Stimulated activated naive CD8-positive, alpha-beta T cell treated with anti-CD3 and anti-CD28 coated beads, Interleukin-15, amount 100 ng/mL, for 72 hours (primary cell): ENCODE results near the gene SURF2.
A peak's percentile ranks its signal among the peaks of the same experiment; 100 is the strongest.
"Not testable (repeated sequence)": the region's sequence is repeated elsewhere in the genome, so short reads cannot be mapped to it uniquely, and the experiment has no call there.

ENCODE experiments used
- ATAC-seq: fragments of 150-1000 bp; cut with Tn5 transposase; 2 replicates; pipeline ENCODE4 v1.10.0; 2021; ENCODE audit warnings: mild to moderate bottlenecking, moderate library complexity
- DNase-seq, 2 donors: peaks; one replicate each; pipeline ENCODE4 v3.0.0; 2021 to 2022
- H3K27ac Mint-ChIP-seq, 2 donors: one replicate each; pipeline ENCODE4 v1.8.0; 2022; ENCODE audit warnings: mild to moderate bottlenecking in 2 of 2, mixed read lengths in 2 of 2, moderate library complexity in 2 of 2
- H3K27me3 Mint-ChIP-seq: one replicate; pipeline ENCODE4 v1.8.0; 2022; ENCODE audit warnings: mixed read lengths
- H3K4me1 Mint-ChIP-seq: one replicate; pipeline ENCODE4 v1.8.0; 2022; ENCODE audit warnings: mild to moderate bottlenecking, mixed read lengths
- H3K4me3 Mint-ChIP-seq, 2 donors: one replicate each; pipeline ENCODE4 v1.8.0; 2022; ENCODE audit warnings: mild to moderate bottlenecking in 2 of 2, mixed read lengths in 2 of 2, moderate library complexity in 1 of 2
- H3K9me3 Mint-ChIP-seq, 2 donors: one replicate each; pipeline ENCODE4 v1.8.0; 2022; ENCODE audit warnings: mixed read lengths in 2 of 2

Gene SURF2

DNA sequence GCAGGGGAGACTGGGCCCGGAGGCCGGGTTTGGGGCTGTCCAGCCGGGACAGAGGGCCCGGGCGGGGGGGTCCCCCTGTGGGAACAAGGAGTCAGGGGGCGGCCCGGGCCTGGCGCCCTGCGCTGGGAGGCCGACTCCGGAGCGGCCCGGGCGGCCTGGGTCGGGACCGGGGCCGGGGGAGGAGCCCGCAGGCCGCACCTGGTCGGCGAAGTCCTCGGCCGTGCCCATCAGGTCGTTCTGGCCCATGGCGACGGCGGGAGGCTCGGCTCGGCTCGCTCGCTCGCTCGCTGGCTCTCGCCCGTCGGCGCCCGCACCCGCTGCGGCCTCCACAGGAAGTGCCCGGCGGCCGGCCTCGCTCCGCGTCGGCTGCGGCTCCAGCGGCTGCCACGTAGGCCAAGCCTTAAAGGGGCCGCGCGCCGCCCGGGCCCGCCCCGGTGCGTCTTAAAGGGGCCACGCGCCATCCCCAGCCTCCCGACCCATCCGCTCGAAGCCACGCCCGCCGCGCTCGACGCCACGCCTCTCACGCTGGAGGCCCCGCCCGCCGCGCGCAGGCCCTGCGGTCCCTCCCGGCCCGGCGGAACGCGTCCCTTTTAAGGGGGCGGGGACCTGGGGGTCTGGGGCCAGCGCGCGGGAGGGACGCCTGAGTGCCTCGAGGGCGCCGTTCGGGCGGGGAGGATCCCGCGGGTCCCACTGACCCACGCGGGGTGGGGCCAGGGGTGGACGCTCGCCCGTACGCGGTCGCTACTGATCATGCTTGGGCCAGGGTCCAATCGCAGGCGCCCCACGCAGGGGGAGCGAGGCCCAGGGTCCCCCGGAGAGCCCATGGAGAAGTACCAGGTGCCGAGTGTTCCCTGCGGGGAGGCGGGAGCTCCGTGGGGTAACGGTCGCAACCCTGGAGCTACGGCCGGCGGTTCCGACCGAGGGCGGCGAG lies 19.6 kb downstream of the SURF2 start, which contains the start of the genes STKLD1 and SURF4:
TSS of gene STKLD1 (plus strand) at position 643 of the 931 bp plus-strand sequence. CDS start at position 751, 108 bp downstream.
TSS of gene SURF4 (minus strand) at position 337 of the 931 bp plus-strand sequence. CDS start at position 246, 91 bp downstream.
- ATAC-seq (peak; percentile 75), DNase-seq (peak; percentile 96 to 98)
- Mint-ChIP-seq H3K4me1 (peaks cover 47% of the 10 kb centered on the region), H3K27ac (peak within 1 kb of the TSS; percentile 96 to 99), H3K27me3 (no peaks in the 10 kb centered on the region), H3K9me3 (no peaks in the 10 kb centered on the region), H3K4me3 (peak within 1 kb of the TSS; percentile 97 to 99)

DNA sequence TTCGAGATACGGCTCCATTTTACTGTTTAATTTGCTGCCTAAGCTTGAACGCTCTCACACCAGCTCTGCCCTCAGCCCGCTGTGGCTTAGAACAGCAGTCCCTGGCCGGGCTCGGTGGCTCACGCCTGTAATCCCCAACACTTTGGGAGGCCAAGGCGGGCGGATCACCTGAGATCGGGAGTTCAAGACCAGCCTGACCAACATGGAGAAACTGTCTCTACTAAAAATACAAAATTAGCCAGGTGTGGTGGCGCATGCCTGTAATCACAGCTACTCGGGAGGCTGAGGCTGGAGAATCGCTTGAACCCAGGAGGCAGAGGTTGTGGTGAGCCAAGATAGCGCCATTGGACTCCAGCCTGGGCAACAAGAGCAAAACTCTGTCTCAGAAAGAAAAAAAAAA lies 20.9 kb downstream of the SURF2 start:
- not testable (repeated sequence) for H3K9me3 Mint-ChIP-seq, DNase-seq, ATAC-seq, H3K27me3 Mint-ChIP-seq, H3K27ac Mint-ChIP-seq
- peaks cover 34% of the 10 kb centered on the region for H3K4me1 Mint-ChIP-seq
- H3K4me3 Mint-ChIP-seq, result peak overlapping the region; percentile 39 to 64

DNA sequence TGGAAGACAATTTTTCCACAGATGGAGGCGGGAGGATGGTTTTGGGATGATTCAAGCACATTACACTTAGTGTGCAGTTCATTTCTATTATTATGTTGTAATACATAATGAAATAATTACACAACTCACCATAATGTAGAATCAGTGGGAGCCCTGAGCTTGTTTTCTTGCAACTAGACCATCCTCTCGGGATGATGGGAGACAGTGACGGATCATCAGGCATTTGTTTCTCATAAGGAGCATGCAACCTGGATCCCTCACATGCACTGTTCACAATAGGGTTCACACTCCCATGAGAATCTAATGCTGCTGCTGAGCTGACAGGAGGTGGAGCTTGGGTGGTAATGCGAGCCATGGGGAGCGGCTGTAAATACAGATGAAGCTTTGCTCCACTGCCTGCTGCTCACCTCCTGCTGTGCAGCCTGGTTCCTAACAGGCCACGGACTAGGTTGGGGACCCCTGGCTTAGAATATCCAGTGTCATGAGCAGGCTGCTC lies 21.4 kb downstream of the SURF2 start:
- ATAC-seq (no peak), DNase-seq (no peak)
- no peaks in the 10 kb centered on the region for H3K9me3 Mint-ChIP-seq
- no peaks in the 10 kb centered on the region for H3K27me3 Mint-ChIP-seq
- H3K4me3 Mint-ChIP-seq, result no peak overlapping the region
- peaks cover 29% of the 10 kb centered on the region for H3K4me1 Mint-ChIP-seq
- H3K27ac Mint-ChIP-seq, result no peak overlapping the region

DNA sequence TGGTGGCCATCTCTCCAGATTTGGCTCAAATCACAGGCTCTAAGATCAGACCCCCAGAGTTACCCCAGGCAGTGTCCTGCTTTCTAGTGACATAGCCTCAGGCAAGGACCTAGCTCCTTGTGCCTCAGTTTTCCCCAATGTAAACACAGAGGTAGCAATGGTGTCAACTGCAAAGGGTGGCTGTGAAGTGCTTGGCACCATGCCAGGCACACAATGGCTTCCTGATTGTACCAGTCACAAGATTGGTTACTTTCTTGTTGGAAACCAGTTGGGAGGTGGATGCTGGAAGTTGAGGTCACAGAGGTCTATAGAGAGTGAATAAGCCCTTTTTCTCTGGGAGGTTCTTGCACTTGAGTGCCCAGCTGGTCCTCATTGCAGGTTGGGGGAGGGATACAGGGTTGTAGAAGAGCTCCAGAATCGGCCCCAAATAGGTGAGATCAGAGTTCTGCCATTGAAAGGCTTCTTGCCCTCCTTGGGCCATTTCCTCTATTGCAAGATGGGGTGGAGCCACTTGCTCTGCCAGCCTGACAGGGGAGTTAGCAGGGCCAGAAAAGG lies 22.1 kb downstream of the SURF2 start:
- Mint-ChIP-seq H3K4me3 (no peak overlapping the region), H3K4me1 (peaks cover 22% of the 10 kb centered on the region), H3K9me3 (no peaks in the 10 kb centered on the region), H3K27ac (no peak overlapping the region), H3K27me3 (no peaks in the 10 kb centered on the region)
- ATAC-seq (no peak), DNase-seq (no peak)

DNA sequence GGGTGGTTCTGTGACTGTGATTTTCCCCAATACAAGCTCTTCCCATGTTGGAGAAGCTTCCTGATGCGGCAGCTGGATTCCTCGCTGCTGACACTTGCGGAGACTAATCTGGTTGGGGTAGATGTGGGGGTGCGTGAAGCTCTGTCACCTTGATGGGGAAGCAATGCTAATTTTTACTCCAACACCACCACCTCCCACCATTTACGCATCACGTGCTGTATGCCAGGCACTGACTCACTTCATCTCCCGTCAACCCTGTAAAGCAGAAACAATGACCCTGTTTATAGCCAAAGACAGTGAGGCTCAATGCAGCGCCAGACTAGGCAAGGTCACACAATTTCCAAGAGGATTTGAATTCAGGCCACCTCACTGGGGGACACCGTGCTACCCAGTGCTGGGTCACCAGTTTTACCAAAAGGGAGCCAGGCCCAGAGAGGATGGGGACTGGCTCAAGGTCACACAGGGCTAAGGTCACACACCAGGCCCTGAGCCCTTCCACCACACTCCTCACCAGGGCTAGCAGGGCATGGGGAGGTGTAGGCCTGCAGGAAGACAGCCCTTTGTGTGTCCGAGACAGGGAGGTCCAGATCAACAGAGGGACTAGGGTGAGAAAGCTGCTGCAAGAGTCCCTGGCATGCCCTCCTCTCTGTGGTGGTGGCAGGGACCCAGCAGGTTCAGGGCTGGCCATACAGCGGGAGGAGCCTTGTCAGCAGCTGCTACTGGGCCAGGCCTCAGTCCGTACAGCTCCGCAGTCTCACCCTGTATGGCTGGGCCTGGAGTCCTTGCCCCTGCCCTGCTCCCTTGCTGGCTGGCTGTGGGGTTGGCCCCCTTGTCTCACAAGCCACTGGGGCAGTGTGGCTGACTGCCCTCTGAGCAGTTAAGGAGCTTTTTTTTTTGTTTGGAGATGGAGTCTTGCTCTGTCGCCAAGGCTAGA lies 23.1 kb downstream of the SURF2 start:
- Mint-ChIP-seq H3K4me1 (peaks cover 13% of the 10 kb centered on the region), H3K27ac (no peak overlapping the region), H3K9me3 (no peaks in the 10 kb centered on the region), H3K27me3 (no peaks in the 10 kb centered on the region), H3K4me3 (no peak overlapping the region)
- ATAC-seq, result no peak
- DNase-seq, result no peak

DNA sequence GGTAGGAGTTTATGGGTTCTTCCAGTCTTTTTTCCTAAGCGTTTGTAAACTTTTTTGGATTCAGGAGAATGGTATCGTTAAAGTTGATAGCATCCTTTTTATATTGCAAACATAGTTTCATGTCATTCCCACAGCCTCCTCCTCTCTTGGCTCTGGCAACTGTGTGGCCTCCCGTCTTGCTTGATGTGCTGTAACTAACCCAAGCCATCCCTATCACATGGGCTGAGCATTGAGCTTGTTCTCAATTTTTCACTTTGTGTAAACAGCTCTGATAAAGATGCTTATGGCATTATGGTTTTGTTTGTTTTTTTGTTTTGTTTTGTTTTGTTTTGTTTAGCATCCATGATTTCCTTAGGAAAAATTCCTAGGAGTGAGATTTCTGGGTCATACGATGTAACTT lies 24.4 kb downstream of the SURF2 start:
- Mint-ChIP-seq H3K4me3 (no peak overlapping the region), H3K27me3 (no peaks in the 10 kb centered on the region), H3K27ac (no peak overlapping the region), H3K9me3 (no peaks in the 10 kb centered on the region), H3K4me1 (peaks cover 13% of the 10 kb centered on the region)
- ATAC-seq, result no peak
- no peak for DNase-seq

DNA sequence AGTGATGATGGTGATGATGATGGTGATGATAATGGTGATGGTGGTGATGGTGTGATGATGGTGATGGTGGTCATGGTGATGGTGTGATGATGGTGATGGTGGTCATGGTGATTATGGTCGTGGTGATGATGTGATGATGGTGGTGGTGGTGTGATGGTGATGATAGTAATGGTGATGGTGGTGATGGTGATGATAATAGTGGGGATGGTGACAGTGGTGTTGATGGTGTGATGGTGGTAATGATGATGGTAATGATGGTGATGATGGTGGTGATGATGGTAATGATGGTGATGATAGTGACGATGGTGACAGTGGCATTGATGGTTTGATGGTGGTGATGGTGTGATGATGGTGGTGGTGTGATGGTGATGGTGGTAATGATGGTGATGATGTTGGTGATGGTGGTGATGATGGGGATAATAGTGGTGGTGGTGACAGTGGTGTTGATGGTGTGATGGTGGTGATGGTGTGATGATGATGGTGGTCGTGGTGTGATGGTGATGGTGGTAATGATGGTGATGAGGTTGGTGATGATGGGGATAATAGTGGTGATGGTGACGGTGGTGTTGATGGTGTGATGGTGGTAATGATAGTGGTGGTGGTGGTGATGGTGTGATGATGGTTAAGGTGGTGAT lies 26.3 kb downstream of the SURF2 start:
- H3K4me3 Mint-ChIP-seq, result no peak overlapping the region
- DNase-seq (no peak), ATAC-seq (no peak)
- H3K27ac Mint-ChIP-seq, result no peak overlapping the region
- no peaks in the 10 kb centered on the region for H3K27me3 Mint-ChIP-seq
- peaks cover 4% of the 10 kb centered on the region for H3K4me1 Mint-ChIP-seq
- no peaks in the 10 kb centered on the region for H3K9me3 Mint-ChIP-seq

DNA sequence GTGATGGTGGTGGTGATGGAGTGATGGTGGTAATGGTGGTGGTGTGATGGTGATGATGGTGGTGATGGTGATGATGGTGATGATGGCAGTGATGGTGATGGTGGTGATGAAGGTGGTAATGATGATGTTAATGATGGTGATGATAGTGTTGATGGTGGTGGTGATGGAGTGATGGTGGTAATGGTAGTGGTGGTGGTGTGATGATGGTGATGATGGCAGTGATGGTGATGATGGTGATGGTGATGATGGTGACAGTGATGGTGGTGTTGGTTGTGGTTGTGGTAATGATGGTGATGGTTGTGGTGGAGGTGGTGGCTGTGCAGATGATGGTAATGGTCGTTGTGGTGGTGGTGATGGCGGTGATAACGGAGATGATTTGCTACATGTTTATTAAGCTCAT lies 27.1 kb downstream of the SURF2 start:
- H3K4me3 Mint-ChIP-seq, result no peak overlapping the region
- no peak overlapping the region for H3K27ac Mint-ChIP-seq
- DNase-seq (no peak), ATAC-seq (no peak)
- H3K4me1 Mint-ChIP-seq, result peaks cover 2% of the 10 kb centered on the region
- H3K27me3 Mint-ChIP-seq, result no peaks in the 10 kb centered on the region
- H3K9me3 Mint-ChIP-seq, result no peaks in the 10 kb centered on the region

DNA sequence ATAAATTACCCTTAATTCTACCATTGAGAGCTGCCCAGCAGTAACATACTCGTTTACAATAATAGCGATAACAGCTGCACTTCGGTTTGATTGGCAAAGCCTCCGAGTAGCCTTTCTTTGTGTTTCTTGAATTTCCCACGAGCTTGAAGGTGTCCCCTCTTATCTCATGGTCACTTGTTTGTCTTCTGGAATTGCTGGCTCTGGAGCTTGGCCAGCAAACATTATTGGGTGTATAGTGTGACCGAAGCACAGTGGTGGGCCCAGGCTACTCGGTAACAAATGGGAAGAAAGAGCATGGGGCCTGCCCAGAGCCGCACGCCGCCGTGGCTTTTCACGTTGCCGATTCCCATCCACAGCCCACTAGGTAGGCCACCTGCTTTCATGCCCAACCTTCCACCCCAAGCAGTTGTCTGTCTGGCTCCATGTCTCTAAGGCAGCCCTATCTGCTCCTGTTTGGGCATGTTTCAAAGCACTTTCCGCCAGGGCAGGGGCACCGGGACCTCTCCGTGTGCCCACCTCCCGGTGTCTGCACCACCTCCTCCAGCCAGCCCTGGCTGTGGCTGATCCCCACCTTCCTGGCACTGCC lies 28.5 kb downstream of the SURF2 start:
- ATAC-seq (no peak), DNase-seq (no peak)
- Mint-ChIP-seq H3K4me3 (no peak overlapping the region), H3K27me3 (peaks cover 6% of the 10 kb centered on the region), H3K9me3 (no peaks in the 10 kb centered on the region), H3K27ac (no peak overlapping the region), H3K4me1 (no peaks in the 10 kb centered on the region)

DNA sequence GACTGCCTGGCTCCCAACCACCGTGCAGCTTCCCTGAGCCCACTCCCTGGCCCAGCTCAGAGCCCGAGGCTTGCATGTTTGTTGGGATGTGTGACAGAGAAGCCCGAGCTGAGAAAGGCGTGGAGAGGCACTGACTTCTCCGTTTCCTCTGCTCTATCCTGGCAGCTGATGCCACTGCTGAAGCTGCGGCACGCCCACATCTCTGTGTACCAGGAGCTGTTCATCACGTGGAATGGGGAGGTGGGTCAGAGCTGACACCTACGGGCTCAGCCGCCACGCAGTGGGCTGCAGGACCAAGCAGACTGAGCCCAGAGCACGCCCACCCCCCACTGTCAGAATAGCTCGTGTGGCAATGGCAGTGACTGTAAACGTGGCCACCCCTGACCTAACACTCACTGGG lies 29.1 kb downstream of the SURF2 start:
- no peak overlapping the region for H3K4me3 Mint-ChIP-seq
- no peak for ATAC-seq
- H3K9me3 Mint-ChIP-seq, result no peaks in the 10 kb centered on the region
- peaks cover 13% of the 10 kb centered on the region for H3K27me3 Mint-ChIP-seq
- H3K27ac Mint-ChIP-seq, result no peak overlapping the region
- no peak for DNase-seq
- no peaks in the 10 kb centered on the region for H3K4me1 Mint-ChIP-seq

DNA sequence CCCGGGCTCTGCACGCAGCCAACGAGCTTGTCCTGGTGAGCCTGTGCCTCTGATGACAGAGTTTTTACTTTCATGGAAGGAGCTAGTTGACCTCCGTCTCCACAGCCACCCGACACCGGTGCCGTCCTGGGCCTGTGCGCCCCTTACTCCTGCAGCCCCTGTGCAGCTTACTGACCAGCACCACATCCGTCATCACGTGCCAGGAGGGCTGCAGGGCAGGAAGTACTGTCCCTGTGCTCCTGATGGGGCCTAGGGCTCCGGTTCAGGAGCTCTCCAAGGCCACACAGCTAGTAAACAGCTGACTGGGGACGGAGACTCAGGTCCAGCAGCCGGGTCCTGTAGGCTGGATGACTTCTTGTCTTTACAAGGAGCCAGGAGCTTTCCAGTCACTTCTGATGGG lies 30.0 kb downstream of the SURF2 start:
- ATAC-seq (no peak), DNase-seq (no peak)
- peaks cover 20% of the 10 kb centered on the region for H3K27me3 Mint-ChIP-seq
- H3K4me3 Mint-ChIP-seq, result no peak overlapping the region
- no peak overlapping the region for H3K27ac Mint-ChIP-seq
- no peaks in the 10 kb centered on the region for H3K4me1 Mint-ChIP-seq
- no peaks in the 10 kb centered on the region for H3K9me3 Mint-ChIP-seq

DNA sequence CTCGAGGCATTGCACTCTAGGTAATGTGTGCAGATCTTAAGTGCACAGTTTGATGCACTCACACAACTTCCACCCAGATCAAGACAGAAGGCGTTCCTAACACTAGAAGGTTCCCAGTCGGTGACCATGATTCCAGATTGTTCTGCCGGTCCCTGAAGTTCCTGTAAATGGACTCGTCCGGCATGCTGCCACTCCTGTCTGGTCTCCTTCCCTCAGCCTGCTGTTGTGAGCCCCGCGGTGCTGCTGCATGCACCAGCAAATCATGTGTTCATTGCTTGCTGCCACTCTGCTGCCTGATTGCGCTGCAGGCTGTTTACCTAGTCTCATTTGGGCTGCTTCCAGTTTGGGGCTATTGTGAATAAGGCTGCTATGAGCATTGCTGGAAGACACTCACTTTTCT lies 31.3 kb downstream of the SURF2 start:
- Mint-ChIP-seq H3K4me1 (no peaks in the 10 kb centered on the region), H3K9me3 (no peaks in the 10 kb centered on the region), H3K4me3 (no peak overlapping the region), H3K27me3 (peaks cover 20% of the 10 kb centered on the region), H3K27ac (no peak overlapping the region)
- DNase-seq (no peak), ATAC-seq (no peak)

DNA sequence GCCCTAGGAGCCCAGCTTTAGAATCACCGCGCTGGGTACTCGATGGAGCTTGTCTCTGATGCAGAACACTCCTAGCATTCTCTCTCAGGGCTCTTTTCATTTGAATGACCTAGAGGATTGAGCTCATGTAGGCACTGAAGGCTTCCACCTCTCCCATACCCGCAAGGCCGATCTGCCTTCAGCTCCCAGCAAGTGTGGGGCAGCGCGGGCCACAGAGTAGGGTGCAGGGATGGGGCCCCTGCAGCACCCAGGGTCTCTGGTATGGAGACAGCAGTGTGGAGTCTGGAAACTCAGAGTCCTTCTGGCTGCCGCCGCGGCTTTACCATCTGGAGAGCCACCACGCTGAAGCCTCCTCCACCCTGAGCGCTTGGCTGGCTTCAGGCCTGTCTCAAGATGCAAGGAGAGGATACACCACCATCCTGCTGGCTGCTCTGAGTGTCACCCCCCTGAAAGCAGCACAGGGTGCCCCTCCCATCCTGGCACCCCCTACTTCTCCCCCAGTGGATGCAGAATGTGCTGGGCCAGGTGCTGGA lies 32.7 kb downstream of the SURF2 start:
- H3K27me3 Mint-ChIP-seq, result peaks cover 22% of the 10 kb centered on the region
- H3K4me1 Mint-ChIP-seq, result no peaks in the 10 kb centered on the region

DNA sequence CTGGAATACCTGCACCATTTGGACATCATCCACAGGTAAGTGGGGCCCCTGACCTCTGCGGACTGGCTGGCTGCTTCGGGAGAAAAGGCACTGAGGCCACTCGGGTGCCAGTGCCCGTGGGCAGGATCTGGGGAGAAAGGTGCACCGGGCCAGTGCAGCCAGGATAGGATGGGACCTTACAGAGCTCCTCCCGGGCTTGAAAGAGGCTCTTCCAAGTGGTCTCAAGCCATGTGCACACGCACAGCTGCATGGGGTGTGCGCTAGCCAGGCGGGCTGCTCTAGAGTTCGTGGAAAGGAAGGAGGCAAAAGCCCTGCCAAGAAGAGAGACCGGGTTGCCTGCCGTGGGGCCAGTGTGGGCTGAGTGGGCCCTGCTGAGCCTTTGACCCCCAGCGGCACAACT lies 33.2 kb downstream of the SURF2 start:
- no peak overlapping the region for H3K27ac Mint-ChIP-seq
- ATAC-seq (no peak), DNase-seq (no peak)
- no peaks in the 10 kb centered on the region for H3K4me1 Mint-ChIP-seq
- no peaks in the 10 kb centered on the region for H3K9me3 Mint-ChIP-seq
- H3K4me3 Mint-ChIP-seq, result no peak overlapping the region
- H3K27me3 Mint-ChIP-seq, result peaks cover 26% of the 10 kb centered on the region

More for the DNA sequence above, 32.7 kb downstream of the SURF2 start:
- DNase-seq (no peak), ATAC-seq (no peak)
- no peak overlapping the region for H3K27ac Mint-ChIP-seq
- no peaks in the 10 kb centered on the region for H3K9me3 Mint-ChIP-seq
- no peak overlapping the region for H3K4me3 Mint-ChIP-seq
